GM23338 (cell line): ENCODE data around the gene IQCM. TPM values are rescaled to one million over a fixed set of nuclear protein-coding genes. Genes with fewer than 3 reads are reported as not detected.

Experiments used
- ATAC-seq: fragments of 200-7000 bp; cut with Tn5 transposase; 3 replicates; pipeline ENCODE4 v1.9.1; 2020
- DNase-seq: peaks from one replicate; pipeline ENCODE4 v3.0.0-alpha.2; 2015; ENCODE audit warnings: low spot score
- H2AFZ ChIP-seq: fragments of 200-600 bp; sonication (generic); 2 replicates; pipeline ENCODE4 v1.8.0; 2016; ENCODE audit warnings: antibody characterized with exemption, mild to moderate bottlenecking, moderate library complexity
- H3F3A ChIP-seq: fragments of 200-600 bp; sonication (generic); replicated peaks from 2 replicates; pipeline ENCODE4 v1.8.0; 2017; ENCODE audit warnings: antibody characterized with exemption, mixed run types, low read depth
- H3K27ac ChIP-seq: fragments of 200-600 bp; sonication (generic); 2 replicates; pipeline ENCODE4 v1.6.1; 2016; ENCODE audit warnings: low read depth
- H3K27me3 ChIP-seq: fragments of 200-600 bp; sonication (generic); 2 replicates; pipeline ENCODE4 v1.8.0; 2016; ENCODE audit warnings: mild to moderate bottlenecking, mixed run types, moderate library complexity; ENCODE audit not compliant: insufficient read depth
- H3K36me3 ChIP-seq: fragments of 200-600 bp; sonication (generic); 2 replicates; pipeline ENCODE4 v1.8.0; 2016; ENCODE audit warnings: mild to moderate bottlenecking; ENCODE audit not compliant: insufficient read depth
- H3K4me1 ChIP-seq: fragments of 200-600 bp; sonication (generic); 2 replicates; pipeline ENCODE4 v1.8.0; 2016; ENCODE audit warnings: mild to moderate bottlenecking, moderate library complexity; ENCODE audit not compliant: insufficient read depth
- H3K4me2 ChIP-seq: fragments of 200-600 bp; sonication (generic); 2 replicates; pipeline ENCODE4 v1.7.1; 2017; ENCODE audit warnings: mixed run types
- H3K4me3 ChIP-seq: fragments of 200-600 bp; sonication (generic); 2 replicates; pipeline ENCODE4 v1.6.1; 2016; ENCODE audit warnings: mixed run types
- H3K79me2 ChIP-seq: fragments of 200-600 bp; sonication (generic); replicated peaks from 2 replicates; pipeline ENCODE4 v1.8.0; 2017; ENCODE audit warnings: mild to moderate bottlenecking; ENCODE audit not compliant: insufficient read depth
- H3K9me2 ChIP-seq: fragments of 200-600 bp; sonication (generic); 2 replicates; pipeline ENCODE4 v1.8.0; 2017; ENCODE audit not compliant: insufficient read depth
- H4K20me1 ChIP-seq: fragments of 200-600 bp; sonication (generic); replicated peaks from 2 replicates; pipeline ENCODE4 v1.8.0; 2017; ENCODE audit warnings: mild to moderate bottlenecking; ENCODE audit not compliant: insufficient read depth
- H3K27ac Mint-ChIP-seq: 2 replicates; pipeline ENCODE4 v1.8.0; 2020; ENCODE audit warnings: inconsistent platforms, mild to moderate bottlenecking, moderate library complexity, mixed read lengths
- H3K27me3 Mint-ChIP-seq: 3 replicates; pipeline ENCODE4 v1.8.0; 2022; ENCODE audit warnings: low read depth, mild to moderate bottlenecking, moderate library complexity, mixed read lengths, inconsistent platforms; ENCODE audit not compliant: insufficient read depth, poor library complexity
- H3K36me3 Mint-ChIP-seq: 3 replicates; pipeline ENCODE4 v1.8.0; 2021; ENCODE audit warnings: low read depth, mild to moderate bottlenecking, inconsistent platforms, moderate library complexity, mixed read lengths
- H3K4me1 Mint-ChIP-seq: 3 replicates; pipeline ENCODE4 v1.8.0; 2020; ENCODE audit warnings: mild to moderate bottlenecking, inconsistent platforms, mixed read lengths
- H3K4me3 Mint-ChIP-seq: 3 replicates; pipeline ENCODE4 v1.8.0; 2021; ENCODE audit warnings: moderate library complexity, mild to moderate bottlenecking, inconsistent platforms, mixed read lengths
- H3K9me3 Mint-ChIP-seq: 3 replicates; pipeline ENCODE4 v1.8.0; 2020; ENCODE audit warnings: moderate library complexity, mild to moderate bottlenecking, inconsistent platforms, mixed read lengths
- EZH2phosphoT487 ChIP-seq: fragments of 200-600 bp; sonication (generic); IDR thresholded peaks from one replicate; pipeline ENCODE4 v1.8.1; 2018; ENCODE audit warnings: antibody characterized with exemption; ENCODE audit not compliant: unreplicated experiment
- NANOG ChIP-seq: IDR thresholded peaks from 2 replicates; pipeline ENCODE4 v1.6.1; 2016; ENCODE audit warnings: antibody characterized with exemption, borderline replicate concordance
- POLR2AphosphoS5 ChIP-seq: IDR thresholded peaks from 2 replicates; pipeline ENCODE4 v1.6.1; 2016; ENCODE audit warnings: antibody characterized with exemption, low read depth
- ZNF114 ChIP-seq: fragments of 250-450 bp; sonication (Bioruptor Pico); IDR thresholded peaks from 2 replicates; pipeline ENCODE4 v1.5.0; 2020; ENCODE audit warnings: mild to moderate bottlenecking, moderate library complexity
- ZNF331 ChIP-seq: fragments of 250-450 bp; sonication (Bioruptor Pico); IDR thresholded peaks from 2 replicates; pipeline ENCODE4 v1.5.0; 2020; ENCODE audit warnings: low read depth, mild to moderate bottlenecking, moderate library complexity
- polyA plus RNA-seq: library from polyadenylated mRNA; unstranded; fragments of >200 nt; fragmentation: Nextera tagmentation; extraction: Ambion mirVana; gene quantifications from 2 replicates; pipeline ENCODE4 v1.2.1, GENCODE V29; 2016
- total RNA-seq: library from RNA; depleted of rRNA; stranded (reverse); fragments of >200 nt; shearing (Covaris generic); gene quantifications from 2 replicates; pipeline ENCODE4 v1.2.3, GENCODE V29; 2014
- TF ChIP-seq, protein P1 (sequence below), 2 experiments: fragments of 200-600 bp in 1 of 2; sonication (generic) in 1 of 2; conservative IDR thresholded peaks; 2 replicates each; pipeline versions ENCODE4 v1.5.1 to v1.6.1; 2016 to 2017; ENCODE audit warnings: antibody characterized with exemption in 2 of 2, low read depth in 2 of 2, mild to moderate bottlenecking in 2 of 2, moderate library complexity in 1 of 2
- TF ChIP-seq, protein P2 (sequence below): IDR thresholded peaks from one replicate; pipeline ENCODE4 v1.6.1; 2018; ENCODE audit warnings: antibody characterized with exemption; ENCODE audit not compliant: unreplicated experiment
- TF ChIP-seq, protein P3 (sequence below): fragments of 250-450 bp; sonication (Bioruptor Pico); IDR thresholded peaks from 2 replicates; pipeline ENCODE4 v1.5.0; 2020; ENCODE audit warnings: mild to moderate bottlenecking, moderate library complexity
- TF ChIP-seq, protein P4 (sequence below): IDR thresholded peaks from 2 replicates; pipeline ENCODE4 v1.6.1; 2016; ENCODE audit warnings: antibody characterized with exemption

Gene IQCM
- total and polyA plus RNA-seq, 2 experiments from 2014 or later, result not detected

DNA sequence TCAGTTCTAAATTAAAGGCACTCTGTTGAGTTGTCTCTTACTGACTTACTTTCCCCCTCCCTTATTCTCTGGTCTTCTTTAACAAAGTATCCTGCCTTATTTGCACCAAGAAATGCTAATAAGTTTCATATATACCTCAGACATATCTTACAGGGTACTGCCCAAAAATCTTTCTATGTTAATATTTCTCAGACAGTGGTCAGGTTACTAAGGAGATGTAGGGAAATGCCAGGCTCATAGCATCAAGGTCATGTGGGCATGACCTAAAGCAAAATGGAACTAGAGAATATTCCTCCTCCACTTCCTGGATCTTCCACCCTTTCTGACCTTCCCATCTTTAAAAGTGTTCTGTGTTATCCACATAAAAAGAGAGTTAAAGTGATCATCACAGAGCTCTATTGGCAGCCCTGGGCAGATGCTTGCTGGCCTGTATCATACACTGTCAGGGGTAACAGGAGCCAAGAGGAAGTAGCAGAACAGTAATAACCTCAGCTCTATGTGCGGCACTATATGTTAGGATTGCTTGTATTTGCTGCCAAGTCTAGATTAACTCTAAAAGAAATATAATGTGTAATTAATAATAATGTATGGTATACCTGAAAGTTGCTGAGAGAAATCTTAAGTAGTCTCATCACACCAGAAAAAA is 74.3 kb downstream of the IQCM start:
- no peaks in the 10 kb centered on the region for H3K4me1 ChIP-seq
- no peaks in the 10 kb centered on the region for H3K9me2 ChIP-seq
- H3K36me3 ChIP-seq, result no peaks in the 10 kb centered on the region
- no peak overlapping the region for H2AFZ ChIP-seq
- H3K4me3 ChIP-seq, result no peak overlapping the region
- H3F3A ChIP-seq, result no peaks in the 10 kb centered on the region
- DNase-seq (no peak), ATAC-seq (no peak)
- H3K27ac ChIP-seq, result no peak overlapping the region
- peaks cover 5% of the 10 kb centered on the region; the same call in 2 of the 3 replicates for H3K4me1 Mint-ChIP-seq
- H3K27ac Mint-ChIP-seq, result no peak overlapping the region
- no peak overlapping the region for H3K4me2 ChIP-seq
- H3K9me3 Mint-ChIP-seq, result no peaks in the 10 kb centered on the region
- H3K79me2 ChIP-seq, result no peaks in the 10 kb centered on the region
- H4K20me1 ChIP-seq, result no peaks in the 10 kb centered on the region
- H3K4me3 Mint-ChIP-seq, result no peak overlapping the region
- no peaks in the 10 kb centered on the region for H3K27me3 ChIP-seq
- no peaks in the 10 kb centered on the region for H3K27me3 Mint-ChIP-seq
- no peaks in the 10 kb centered on the region for H3K36me3 Mint-ChIP-seq
- TF ChIP-seq, protein P1, sequence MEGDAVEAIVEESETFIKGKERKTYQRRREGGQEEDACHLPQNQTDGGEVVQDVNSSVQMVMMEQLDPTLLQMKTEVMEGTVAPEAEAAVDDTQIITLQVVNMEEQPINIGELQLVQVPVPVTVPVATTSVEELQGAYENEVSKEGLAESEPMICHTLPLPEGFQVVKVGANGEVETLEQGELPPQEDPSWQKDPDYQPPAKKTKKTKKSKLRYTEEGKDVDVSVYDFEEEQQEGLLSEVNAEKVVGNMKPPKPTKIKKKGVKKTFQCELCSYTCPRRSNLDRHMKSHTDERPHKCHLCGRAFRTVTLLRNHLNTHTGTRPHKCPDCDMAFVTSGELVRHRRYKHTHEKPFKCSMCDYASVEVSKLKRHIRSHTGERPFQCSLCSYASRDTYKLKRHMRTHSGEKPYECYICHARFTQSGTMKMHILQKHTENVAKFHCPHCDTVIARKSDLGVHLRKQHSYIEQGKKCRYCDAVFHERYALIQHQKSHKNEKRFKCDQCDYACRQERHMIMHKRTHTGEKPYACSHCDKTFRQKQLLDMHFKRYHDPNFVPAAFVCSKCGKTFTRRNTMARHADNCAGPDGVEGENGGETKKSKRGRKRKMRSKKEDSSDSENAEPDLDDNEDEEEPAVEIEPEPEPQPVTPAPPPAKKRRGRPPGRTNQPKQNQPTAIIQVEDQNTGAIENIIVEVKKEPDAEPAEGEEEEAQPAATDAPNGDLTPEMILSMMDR (conservative IDR thresholded peaks at IDR 0.05; ENCODE audit: low read depth in 2 of 2), result no peak

DNA sequence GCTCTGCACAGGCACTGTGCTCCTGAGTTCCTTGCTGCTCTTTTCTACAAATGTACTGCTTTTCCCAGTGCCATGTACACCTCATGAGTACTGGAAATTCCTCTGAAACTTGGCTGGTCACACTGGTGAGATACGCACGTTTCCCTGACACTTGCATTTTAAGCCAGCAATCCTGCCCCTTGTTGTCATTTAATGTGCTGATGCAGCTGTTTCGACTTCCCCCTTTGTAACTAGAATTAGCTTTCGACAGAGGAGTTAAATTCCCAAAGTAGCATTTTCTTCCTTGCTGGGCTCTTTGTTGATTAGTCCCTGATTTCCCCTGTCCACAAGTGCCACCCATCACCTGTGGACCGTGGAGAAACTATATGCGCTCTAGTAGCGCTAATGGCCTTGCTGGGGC is 77.5 kb downstream of the IQCM start:
- no peaks in the 10 kb centered on the region for H3K27me3 Mint-ChIP-seq
- H3K79me2 ChIP-seq, result no peaks in the 10 kb centered on the region
- H3K36me3 Mint-ChIP-seq, result no peaks in the 10 kb centered on the region
- H3K4me1 ChIP-seq, result no peaks in the 10 kb centered on the region
- H4K20me1 ChIP-seq, result no peaks in the 10 kb centered on the region
- no peaks in the 10 kb centered on the region for H3K9me2 ChIP-seq
- no peak for ATAC-seq
- no peaks in the 10 kb centered on the region for H3K27me3 ChIP-seq
- H3K4me1 Mint-ChIP-seq, result peaks cover 5% of the 10 kb centered on the region; the same call in 2 of the 3 replicates
- H3K27ac Mint-ChIP-seq, result peak overlapping the region; percentile 3; the same call in 1 of the 2 replicates
- H3K36me3 ChIP-seq, result no peaks in the 10 kb centered on the region
- H3F3A ChIP-seq, result no peaks in the 10 kb centered on the region
- no peak for TF ChIP-seq ZNF114 (CRISPR knock-in tag)
- no peak for TF ChIP-seq ZNF331 (CRISPR knock-in tag)
- TF ChIP-seq, protein P2, sequence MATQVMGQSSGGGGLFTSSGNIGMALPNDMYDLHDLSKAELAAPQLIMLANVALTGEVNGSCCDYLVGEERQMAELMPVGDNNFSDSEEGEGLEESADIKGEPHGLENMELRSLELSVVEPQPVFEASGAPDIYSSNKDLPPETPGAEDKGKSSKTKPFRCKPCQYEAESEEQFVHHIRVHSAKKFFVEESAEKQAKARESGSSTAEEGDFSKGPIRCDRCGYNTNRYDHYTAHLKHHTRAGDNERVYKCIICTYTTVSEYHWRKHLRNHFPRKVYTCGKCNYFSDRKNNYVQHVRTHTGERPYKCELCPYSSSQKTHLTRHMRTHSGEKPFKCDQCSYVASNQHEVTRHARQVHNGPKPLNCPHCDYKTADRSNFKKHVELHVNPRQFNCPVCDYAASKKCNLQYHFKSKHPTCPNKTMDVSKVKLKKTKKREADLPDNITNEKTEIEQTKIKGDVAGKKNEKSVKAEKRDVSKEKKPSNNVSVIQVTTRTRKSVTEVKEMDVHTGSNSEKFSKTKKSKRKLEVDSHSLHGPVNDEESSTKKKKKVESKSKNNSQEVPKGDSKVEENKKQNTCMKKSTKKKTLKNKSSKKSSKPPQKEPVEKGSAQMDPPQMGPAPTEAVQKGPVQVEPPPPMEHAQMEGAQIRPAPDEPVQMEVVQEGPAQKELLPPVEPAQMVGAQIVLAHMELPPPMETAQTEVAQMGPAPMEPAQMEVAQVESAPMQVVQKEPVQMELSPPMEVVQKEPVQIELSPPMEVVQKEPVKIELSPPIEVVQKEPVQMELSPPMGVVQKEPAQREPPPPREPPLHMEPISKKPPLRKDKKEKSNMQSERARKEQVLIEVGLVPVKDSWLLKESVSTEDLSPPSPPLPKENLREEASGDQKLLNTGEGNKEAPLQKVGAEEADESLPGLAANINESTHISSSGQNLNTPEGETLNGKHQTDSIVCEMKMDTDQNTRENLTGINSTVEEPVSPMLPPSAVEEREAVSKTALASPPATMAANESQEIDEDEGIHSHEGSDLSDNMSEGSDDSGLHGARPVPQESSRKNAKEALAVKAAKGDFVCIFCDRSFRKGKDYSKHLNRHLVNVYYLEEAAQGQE, result no peak
- TF ChIP-seq, protein P3, sequence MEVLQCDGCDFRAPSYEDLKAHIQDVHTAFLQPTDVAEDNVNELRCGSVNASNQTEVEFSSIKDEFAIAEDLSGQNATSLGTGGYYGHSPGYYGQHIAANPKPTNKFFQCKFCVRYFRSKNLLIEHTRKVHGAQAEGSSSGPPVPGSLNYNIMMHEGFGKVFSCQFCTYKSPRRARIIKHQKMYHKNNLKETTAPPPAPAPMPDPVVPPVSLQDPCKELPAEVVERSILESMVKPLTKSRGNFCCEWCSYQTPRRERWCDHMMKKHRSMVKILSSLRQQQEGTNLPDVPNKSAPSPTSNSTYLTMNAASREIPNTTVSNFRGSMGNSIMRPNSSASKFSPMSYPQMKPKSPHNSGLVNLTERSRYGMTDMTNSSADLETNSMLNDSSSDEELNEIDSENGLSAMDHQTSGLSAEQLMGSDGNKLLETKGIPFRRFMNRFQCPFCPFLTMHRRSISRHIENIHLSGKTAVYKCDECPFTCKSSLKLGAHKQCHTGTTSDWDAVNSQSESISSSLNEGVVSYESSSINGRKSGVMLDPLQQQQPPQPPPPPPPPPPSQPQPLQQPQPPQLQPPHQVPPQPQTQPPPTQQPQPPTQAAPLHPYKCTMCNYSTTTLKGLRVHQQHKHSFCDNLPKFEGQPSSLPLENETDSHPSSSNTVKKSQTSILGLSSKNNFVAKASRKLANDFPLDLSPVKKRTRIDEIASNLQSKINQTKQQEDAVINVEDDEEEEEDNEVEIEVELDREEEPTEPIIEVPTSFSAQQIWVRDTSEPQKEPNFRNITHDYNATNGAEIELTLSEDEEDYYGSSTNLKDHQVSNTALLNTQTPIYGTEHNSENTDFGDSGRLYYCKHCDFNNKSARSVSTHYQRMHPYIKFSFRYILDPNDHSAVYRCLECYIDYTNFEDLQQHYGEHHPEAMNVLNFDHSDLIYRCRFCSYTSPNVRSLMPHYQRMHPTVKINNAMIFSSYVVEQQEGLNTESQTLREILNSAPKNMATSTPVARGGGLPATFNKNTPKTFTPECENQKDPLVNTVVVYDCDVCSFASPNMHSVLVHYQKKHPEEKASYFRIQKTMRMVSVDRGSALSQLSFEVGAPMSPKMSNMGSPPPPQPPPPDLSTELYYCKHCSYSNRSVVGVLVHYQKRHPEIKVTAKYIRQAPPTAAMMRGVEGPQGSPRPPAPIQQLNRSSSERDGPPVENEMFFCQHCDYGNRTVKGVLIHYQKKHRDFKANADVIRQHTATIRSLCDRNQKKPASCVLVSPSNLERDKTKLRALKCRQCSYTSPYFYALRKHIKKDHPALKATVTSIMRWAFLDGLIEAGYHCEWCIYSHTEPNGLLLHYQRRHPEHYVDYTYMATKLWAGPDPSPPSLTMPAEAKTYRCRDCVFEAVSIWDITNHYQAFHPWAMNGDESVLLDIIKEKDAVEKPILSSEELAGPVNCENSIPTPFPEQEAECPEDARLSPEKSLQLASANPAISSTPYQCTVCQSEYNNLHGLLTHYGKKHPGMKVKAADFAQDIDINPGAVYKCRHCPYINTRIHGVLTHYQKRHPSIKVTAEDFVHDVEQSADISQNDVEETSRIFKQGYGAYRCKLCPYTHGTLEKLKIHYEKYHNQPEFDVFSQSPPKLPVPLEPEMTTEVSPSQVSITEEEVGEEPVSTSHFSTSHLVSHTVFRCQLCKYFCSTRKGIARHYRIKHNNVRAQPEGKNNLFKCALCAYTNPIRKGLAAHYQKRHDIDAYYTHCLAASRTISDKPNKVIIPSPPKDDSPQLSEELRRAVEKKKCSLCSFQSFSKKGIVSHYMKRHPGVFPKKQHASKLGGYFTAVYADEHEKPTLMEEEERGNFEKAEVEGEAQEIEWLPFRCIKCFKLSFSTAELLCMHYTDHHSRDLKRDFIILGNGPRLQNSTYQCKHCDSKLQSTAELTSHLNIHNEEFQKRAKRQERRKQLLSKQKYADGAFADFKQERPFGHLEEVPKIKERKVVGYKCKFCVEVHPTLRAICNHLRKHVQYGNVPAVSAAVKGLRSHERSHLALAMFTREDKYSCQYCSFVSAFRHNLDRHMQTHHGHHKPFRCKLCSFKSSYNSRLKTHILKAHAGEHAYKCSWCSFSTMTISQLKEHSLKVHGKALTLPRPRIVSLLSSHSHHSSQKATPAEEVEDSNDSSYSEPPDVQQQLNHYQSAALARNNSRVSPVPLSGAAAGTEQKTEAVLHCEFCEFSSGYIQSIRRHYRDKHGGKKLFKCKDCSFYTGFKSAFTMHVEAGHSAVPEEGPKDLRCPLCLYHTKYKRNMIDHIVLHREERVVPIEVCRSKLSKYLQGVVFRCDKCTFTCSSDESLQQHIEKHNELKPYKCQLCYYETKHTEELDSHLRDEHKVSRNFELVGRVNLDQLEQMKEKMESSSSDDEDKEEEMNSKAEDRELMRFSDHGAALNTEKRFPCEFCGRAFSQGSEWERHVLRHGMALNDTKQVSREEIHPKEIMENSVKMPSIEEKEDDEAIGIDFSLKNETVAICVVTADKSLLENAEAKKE (CRISPR knock-in tag), result no peak
- TF ChIP-seq, protein P4, sequence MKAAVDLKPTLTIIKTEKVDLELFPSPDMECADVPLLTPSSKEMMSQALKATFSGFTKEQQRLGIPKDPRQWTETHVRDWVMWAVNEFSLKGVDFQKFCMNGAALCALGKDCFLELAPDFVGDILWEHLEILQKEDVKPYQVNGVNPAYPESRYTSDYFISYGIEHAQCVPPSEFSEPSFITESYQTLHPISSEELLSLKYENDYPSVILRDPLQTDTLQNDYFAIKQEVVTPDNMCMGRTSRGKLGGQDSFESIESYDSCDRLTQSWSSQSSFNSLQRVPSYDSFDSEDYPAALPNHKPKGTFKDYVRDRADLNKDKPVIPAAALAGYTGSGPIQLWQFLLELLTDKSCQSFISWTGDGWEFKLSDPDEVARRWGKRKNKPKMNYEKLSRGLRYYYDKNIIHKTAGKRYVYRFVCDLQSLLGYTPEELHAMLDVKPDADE, result no peak
- TF ChIP-seq NANOG, result no peak
- TF ChIP-seq EZH2phosphoT487, result no peak
- TF ChIP-seq POLR2AphosphoS5, result no peak
- no peak overlapping the region for H3K4me2 ChIP-seq
- H3K4me3 Mint-ChIP-seq, result no peak overlapping the region
- H2AFZ ChIP-seq, result peak overlapping the region; percentile 63; the same call in 1 of the 2 replicates
- no peak overlapping the region for H3K4me3 ChIP-seq
- H3K27ac ChIP-seq, result no peak overlapping the region
- no peaks in the 10 kb centered on the region for H3K9me3 Mint-ChIP-seq
- DNase-seq, result no peak
